Measurements from ENCODE around the gene NCK1. TPM values are rescaled to one million over a fixed set of nuclear protein-coding genes. Genes with fewer than 3 reads are reported as not detected.

NCK1 gene
- total RNA-seq, 1 donor: 41.6 TPM

- Histone ChIP-seq H4K20me1 (ENCODE audit: insufficient read depth, low read length) (peaks cover 60% of the 10 kb centered on the region), H3K4me3 (ENCODE audit: insufficient read depth, low read length) (no peak overlapping the region), H3K4me1 (ENCODE audit: insufficient read depth, low read length) (no peaks in the 10 kb centered on the region), H2AFZ (ENCODE audit: low read length) (no peak overlapping the region), H3K79me2 (ENCODE audit: insufficient read depth, low read length) (peaks cover 97% of the 10 kb centered on the region), H3K27me3 (ENCODE audit: insufficient read depth, low read length) (no peaks in the 10 kb centered on the region), H3K4me2 (ENCODE audit: insufficient read depth, low read length) (no peak overlapping the region), H3K27ac (ENCODE audit: low read depth, low read length) (no peak overlapping the region), H3K36me3 (ENCODE audit: insufficient read depth, low read length) (no peaks in the 10 kb centered on the region), H3K9me3 (ENCODE audit: low read depth, low read length) (no peaks in the 10 kb centered on the region)
- TF ChIP-seq, protein P1, sequence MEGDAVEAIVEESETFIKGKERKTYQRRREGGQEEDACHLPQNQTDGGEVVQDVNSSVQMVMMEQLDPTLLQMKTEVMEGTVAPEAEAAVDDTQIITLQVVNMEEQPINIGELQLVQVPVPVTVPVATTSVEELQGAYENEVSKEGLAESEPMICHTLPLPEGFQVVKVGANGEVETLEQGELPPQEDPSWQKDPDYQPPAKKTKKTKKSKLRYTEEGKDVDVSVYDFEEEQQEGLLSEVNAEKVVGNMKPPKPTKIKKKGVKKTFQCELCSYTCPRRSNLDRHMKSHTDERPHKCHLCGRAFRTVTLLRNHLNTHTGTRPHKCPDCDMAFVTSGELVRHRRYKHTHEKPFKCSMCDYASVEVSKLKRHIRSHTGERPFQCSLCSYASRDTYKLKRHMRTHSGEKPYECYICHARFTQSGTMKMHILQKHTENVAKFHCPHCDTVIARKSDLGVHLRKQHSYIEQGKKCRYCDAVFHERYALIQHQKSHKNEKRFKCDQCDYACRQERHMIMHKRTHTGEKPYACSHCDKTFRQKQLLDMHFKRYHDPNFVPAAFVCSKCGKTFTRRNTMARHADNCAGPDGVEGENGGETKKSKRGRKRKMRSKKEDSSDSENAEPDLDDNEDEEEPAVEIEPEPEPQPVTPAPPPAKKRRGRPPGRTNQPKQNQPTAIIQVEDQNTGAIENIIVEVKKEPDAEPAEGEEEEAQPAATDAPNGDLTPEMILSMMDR (IDR thresholded peaks at IDR 0.05; ENCODE audit: extremely low read depth, low read depth, low read length): no peak
- DNase-seq (ENCODE audit: insufficient read length, low spot score, missing footprints): no peak
These were observed 41.9 kb downstream of the NCK1 start for GRCh38 chr3:136903899-136904298.

DNA sequence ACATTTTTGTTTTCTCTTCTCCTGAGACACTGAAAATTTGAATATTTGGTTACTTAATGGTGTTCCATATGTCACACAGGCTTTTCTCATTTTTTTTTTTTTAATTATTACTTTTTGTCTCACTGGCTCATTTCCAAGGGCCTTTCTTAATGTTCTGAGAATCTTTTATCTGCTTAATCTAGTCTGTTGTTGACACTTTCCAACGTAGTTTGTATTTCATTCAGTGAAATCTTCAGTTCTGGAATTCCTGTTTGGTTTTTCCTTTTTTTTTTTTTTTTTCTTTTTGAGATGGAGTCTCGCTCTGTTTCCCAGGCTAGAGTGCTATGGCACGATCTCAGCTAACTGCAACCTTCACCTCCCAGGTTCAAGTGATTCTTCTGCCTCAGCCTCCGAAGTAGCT lies 42.7 kb downstream of the NCK1 start:
- H3K79me2 ChIP-seq (ENCODE audit: insufficient read depth, low read length): peaks cover 100% of the 10 kb centered on the region
- H3K4me3 ChIP-seq (ENCODE audit: insufficient read depth, low read length): no peak overlapping the region
- no peaks in the 10 kb centered on the region for H3K27me3 ChIP-seq (ENCODE audit: insufficient read depth, low read length)
- H3K4me1 ChIP-seq (ENCODE audit: insufficient read depth, low read length): no peaks in the 10 kb centered on the region
- no peaks in the 10 kb centered on the region for H3K36me3 ChIP-seq (ENCODE audit: insufficient read depth, low read length)
- peaks cover 66% of the 10 kb centered on the region for H4K20me1 ChIP-seq (ENCODE audit: insufficient read depth, low read length)
- TF ChIP-seq, protein P1 (IDR thresholded peaks at IDR 0.05; ENCODE audit: extremely low read depth, low read depth, low read length): no peak
- DNase-seq (ENCODE audit: insufficient read length, low spot score, missing footprints): no peak
- no peak overlapping the region for H3K27ac ChIP-seq (ENCODE audit: low read depth, low read length)
- no peak overlapping the region for H3K4me2 ChIP-seq (ENCODE audit: insufficient read depth, low read length)
- no peak overlapping the region for H2AFZ ChIP-seq (ENCODE audit: low read length)
- H3K9me3 ChIP-seq (ENCODE audit: low read depth, low read length): no peaks in the 10 kb centered on the region

DNA sequence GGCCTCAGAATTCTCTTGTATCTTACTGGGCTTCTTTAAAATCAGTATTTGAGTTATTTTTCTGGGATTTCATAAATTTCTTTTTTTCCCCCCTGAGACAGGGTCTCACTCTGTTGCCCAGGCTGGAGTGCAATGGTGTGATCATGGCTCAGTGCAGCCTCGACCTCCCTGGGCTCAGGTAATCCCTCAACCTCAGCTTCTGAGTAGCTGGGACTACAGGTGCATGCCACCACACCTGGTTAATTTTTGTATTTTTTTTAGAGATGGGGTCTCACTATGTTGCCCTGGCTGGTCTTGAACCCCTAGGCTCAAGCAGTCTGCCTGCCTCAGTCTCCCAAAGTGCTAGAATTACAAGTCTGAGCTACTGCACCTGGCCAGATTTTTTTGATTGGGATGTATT lies 43.5 kb downstream of the NCK1 start:
- H3K4me1 ChIP-seq (ENCODE audit: insufficient read depth, low read length): no peaks in the 10 kb centered on the region
- peaks cover 62% of the 10 kb centered on the region for H4K20me1 ChIP-seq (ENCODE audit: insufficient read depth, low read length)
- no peaks in the 10 kb centered on the region for H3K9me3 ChIP-seq (ENCODE audit: low read depth, low read length)
- DNase-seq (ENCODE audit: insufficient read length, low spot score, missing footprints): no peak
- no peak overlapping the region for H3K4me3 ChIP-seq (ENCODE audit: insufficient read depth, low read length)
- H2AFZ ChIP-seq (ENCODE audit: low read length): no peak overlapping the region
- TF ChIP-seq, protein P1 (IDR thresholded peaks at IDR 0.05; ENCODE audit: extremely low read depth, low read depth, low read length): no peak
- H3K27me3 ChIP-seq (ENCODE audit: insufficient read depth, low read length): no peaks in the 10 kb centered on the region
- H3K79me2 ChIP-seq (ENCODE audit: insufficient read depth, low read length): peaks cover 98% of the 10 kb centered on the region
- no peaks in the 10 kb centered on the region for H3K36me3 ChIP-seq (ENCODE audit: insufficient read depth, low read length)
- no peak overlapping the region for H3K27ac ChIP-seq (ENCODE audit: low read depth, low read length)
- no peak overlapping the region for H3K4me2 ChIP-seq (ENCODE audit: insufficient read depth, low read length)

DNA sequence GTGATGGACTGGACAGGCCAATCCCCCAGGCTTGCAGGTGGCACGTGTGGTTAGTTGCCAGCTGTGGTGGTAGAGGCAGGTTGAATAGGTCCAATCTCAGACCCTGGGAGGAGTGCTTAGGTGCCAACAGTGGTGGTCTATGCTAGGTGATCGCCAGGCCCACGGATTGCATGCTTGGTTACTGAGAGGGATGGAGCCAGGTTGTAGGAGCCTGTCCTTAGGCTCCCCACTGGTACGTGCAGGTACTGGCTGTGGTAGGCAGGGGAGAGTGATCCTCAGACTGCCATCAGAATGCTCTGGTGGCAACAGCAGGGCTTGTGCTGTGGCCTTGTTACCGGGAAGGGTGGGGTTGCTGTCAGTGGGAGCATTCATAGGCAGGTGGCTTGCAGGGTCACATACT lies 44.7 kb downstream of the NCK1 start:
- no peaks in the 10 kb centered on the region for H3K4me1 ChIP-seq (ENCODE audit: insufficient read depth, low read length)
- peaks cover 65% of the 10 kb centered on the region for H4K20me1 ChIP-seq (ENCODE audit: insufficient read depth, low read length)
- no peak overlapping the region for H3K27ac ChIP-seq (ENCODE audit: low read depth, low read length)
- H3K9me3 ChIP-seq (ENCODE audit: low read depth, low read length): no peaks in the 10 kb centered on the region
- TF ChIP-seq, protein P1 (IDR thresholded peaks at IDR 0.05; ENCODE audit: extremely low read depth, low read depth, low read length): no peak
- H3K79me2 ChIP-seq (ENCODE audit: insufficient read depth, low read length): peaks cover 98% of the 10 kb centered on the region
- H2AFZ ChIP-seq (ENCODE audit: low read length): no peak overlapping the region
- DNase-seq (ENCODE audit: insufficient read length, low spot score, missing footprints): no peak
- H3K4me2 ChIP-seq (ENCODE audit: insufficient read depth, low read length): no peak overlapping the region
- H3K27me3 ChIP-seq (ENCODE audit: insufficient read depth, low read length): no peaks in the 10 kb centered on the region
- H3K4me3 ChIP-seq (ENCODE audit: insufficient read depth, low read length): no peak overlapping the region
- H3K36me3 ChIP-seq (ENCODE audit: insufficient read depth, low read length): no peaks in the 10 kb centered on the region
